Fibroblast of lung (primary cell): ENCODE measurements around the gene MARCHF6.

ENCODE experiments used
- CTCF ChIP-seq, 2 donors: IDR thresholded peaks in 1 of 2; conservative IDR thresholded peaks in 1 of 2; 1 replicate in 1 of 2; 2 replicates in 1 of 2; pipeline ENCODE4 v1.5.1; 2011 to 2012; ENCODE audit warnings: low read length in 2 of 2, control low read depth in 1 of 2, inconsistent platforms in 1 of 2, low read depth in 1 of 2, mild to moderate bottlenecking in 1 of 2
- EZH2 ChIP-seq: IDR thresholded peaks from 2 replicates; pipeline ENCODE4 v1.5.1; 2012; ENCODE audit warnings: low read length, control low read depth, mild to moderate bottlenecking; ENCODE audit errors: missing control alignments

GRCh38 chr5:10365782-10366181, 12.3 kb downstream of the MARCHF6 start:
- TF ChIP-seq EZH2, result no peak
- no peak for TF ChIP-seq CTCF (conservative IDR thresholded peaks at IDR 0.05 in 1 of 2, IDR thresholded peaks at IDR 0.05 in 1 of 2; ENCODE audit: low read depth in 1 of 2, low read length in 2 of 2)
